ENCODE measurements around the gene GALNT17.

The GALNT17 gene

GRCh38 chr7:71393661-71394060, 261.7 kb downstream of the GALNT17 start:
- CTCF ChIA-PET, result no interaction called here
- DNase-seq (ENCODE audit: low spot score), result no peak
- no peak overlapping the region for H3K27ac ChIP-seq
- TF ChIP-seq CTCF (conservative IDR thresholded peaks at IDR 0.05; ENCODE audit: low read depth), result no peak
- POLR2A ChIA-PET (ENCODE audit: low non-redundant PET), result no interaction called here

- POLR2A ChIA-PET (ENCODE audit: low non-redundant PET), result no interaction called here
- TF ChIP-seq CTCF (conservative IDR thresholded peaks at IDR 0.05; ENCODE audit: low read depth), result no peak
- CTCF ChIA-PET, result no interaction called here
- no peak overlapping the region for H3K27ac ChIP-seq
- DNase-seq (ENCODE audit: low spot score), result no peak
Measured at GRCh38 chr7:71402684-71403083, 270.7 kb downstream of the GALNT17 start.

- ChIA-PET POLR2A (ENCODE audit: low non-redundant PET) (no interaction called here), CTCF (no interaction called here)
- no peak for DNase-seq (ENCODE audit: low spot score)
- no peak overlapping the region for H3K27ac ChIP-seq
- TF ChIP-seq CTCF (conservative IDR thresholded peaks at IDR 0.05; ENCODE audit: low read depth), result no peak
Measured at GRCh38 chr7:71403202-71403946, 271.4 kb downstream of the GALNT17 start.

GRCh38 chr7:71404726-71405345, 272.9 kb downstream of the GALNT17 start:
- CTCF ChIA-PET, result no interaction called here
- no peak overlapping the region for H3K27ac ChIP-seq
- no peak for DNase-seq (ENCODE audit: low spot score)
- TF ChIP-seq CTCF (conservative IDR thresholded peaks at IDR 0.05; ENCODE audit: low read depth), result no peak
- POLR2A ChIA-PET (ENCODE audit: low non-redundant PET), result no interaction called here

- H3K27ac ChIP-seq, result no peak overlapping the region
- DNase-seq (ENCODE audit: low spot score), result no peak
- ChIA-PET CTCF (no interaction called here), POLR2A (ENCODE audit: low non-redundant PET) (no interaction called here)
- TF ChIP-seq CTCF (conservative IDR thresholded peaks at IDR 0.05; ENCODE audit: low read depth), result no peak
Measured at GRCh38 chr7:71408271-71408670, 276.3 kb downstream of the GALNT17 start.

GRCh38 chr7:71409550-71410157, 277.7 kb downstream of the GALNT17 start:
- no peak overlapping the region for H3K27ac ChIP-seq
- ChIA-PET POLR2A (ENCODE audit: low non-redundant PET) (no interaction called here), CTCF (no interaction called here)
- TF ChIP-seq CTCF (conservative IDR thresholded peaks at IDR 0.05; ENCODE audit: low read depth), result no peak
- DNase-seq (ENCODE audit: low spot score), result no peak

All from RWPE1 (cell line).